H1 (cell line): ENCODE results near the gene POLDIP3. TPM values are rescaled to one million over a fixed set of nuclear protein-coding genes. Genes with fewer than 3 reads are reported as not detected.

ENCODE experiments used
- CTCF ChIA-PET: fragments of 300-600 bp; sonication (Branson Sonifier 250); formaldehyde crosslinking; loops from one replicate; lab custom pipeline; 2021; ENCODE audit not compliant: partially characterized antibody; lab: Charles Lee
- POLR2A ChIA-PET: fragments of 300-600 bp; sonication (Branson Sonifier 250); formaldehyde crosslinking; loops from one replicate; lab custom pipeline; 2021; ENCODE audit warnings: inconsistent platforms; ENCODE audit not compliant: partially characterized antibody; lab: Charles Lee
- DNase-seq, 2 experiments: peaks; one replicate each; pipeline versions ENCODE4 v3.0.0 to v3.0.0-alpha.2; 2010 to 2022; ENCODE audit warnings: low spot score in 2 of 2, low read depth in 1 of 2, mixed read lengths in 1 of 2
- FAIRE-seq: peaks from 2 replicates; lab custom pipeline; 2011; peaks lifted over from hg19 to GRCh38; lab: Jason Lieb, UNC
- H2AFZ ChIP-seq: 2 replicates; pipeline ENCODE4 v1.8.1; 2012; ENCODE audit warnings: low read length, inconsistent platforms
- H2AK5ac ChIP-seq: 2 replicates; pipeline ENCODE4 v1.6.1; 2013; ENCODE audit warnings: low read depth, low read length
- H2BK120ac ChIP-seq: replicated peaks from 2 replicates; pipeline ENCODE3; 2013; ENCODE audit warnings: low read depth, low read length, inconsistent platforms
- H2BK12ac ChIP-seq: 2 replicates; pipeline ENCODE4 v1.6.1; 2013; ENCODE audit warnings: low read depth, low read length
- H2BK15ac ChIP-seq: 2 replicates; pipeline ENCODE4 v1.6.1; 2013; ENCODE audit warnings: low read length
- H2BK20ac ChIP-seq: 2 replicates; pipeline ENCODE4 v1.6.1; 2013; ENCODE audit warnings: low read length
- H2BK5ac ChIP-seq: 2 replicates; pipeline ENCODE4 v1.6.1; 2013; ENCODE audit warnings: low read depth, low read length
- H3K14ac ChIP-seq: 2 replicates; pipeline ENCODE4 v1.6.1; 2013; ENCODE audit warnings: inconsistent platforms; ENCODE audit not compliant: insufficient read length
- H3K18ac ChIP-seq: 2 replicates; pipeline ENCODE4 v1.6.1; 2013; ENCODE audit warnings: low read length; ENCODE audit errors: extremely low read depth
- H3K23ac ChIP-seq: 2 replicates; pipeline ENCODE4 v1.6.1; 2013; ENCODE audit warnings: inconsistent platforms; ENCODE audit not compliant: insufficient read length
- H3K23me2 ChIP-seq: 2 replicates; pipeline ENCODE4 v1.6.1; 2013; ENCODE audit warnings: low read depth, low read length
- H3K27ac ChIP-seq: 2 replicates; pipeline ENCODE4 v1.6.1; 2011; ENCODE audit warnings: low read depth, low read length, inconsistent platforms
- H3K27me3 ChIP-seq, 4 experiments: replicated peaks in 1 of 4; 1 replicate in 1 of 4; 2 replicates in 3 of 4; pipeline versions ENCODE4 v1.6.1 to v1.8.1; 2011 to 2013; ENCODE audit warnings: low read length in 3 of 4, mild to moderate bottlenecking in 3 of 4, inconsistent platforms in 2 of 4, mixed read lengths in 2 of 4, moderate library complexity in 1 of 4; ENCODE audit not compliant: control insufficient read depth in 3 of 4, insufficient read depth in 3 of 4; ENCODE audit errors: extremely low read depth in 1 of 4
- H3K36me3 ChIP-seq, 4 experiments: 2 replicates each; pipeline versions ENCODE4 v1.6.1 to v1.8.1; 2011 to 2013; ENCODE audit warnings: mild to moderate bottlenecking in 4 of 4, low read length in 3 of 4, moderate library complexity in 2 of 4, control low read depth in 1 of 4, inconsistent platforms in 1 of 4; ENCODE audit not compliant: insufficient read depth in 4 of 4, control insufficient read depth in 2 of 4
- H3K4ac ChIP-seq: replicated peaks from 2 replicates; pipeline ENCODE3; 2013; ENCODE audit warnings: low read length, low read depth, mixed read lengths, inconsistent platforms; ENCODE audit not compliant: insufficient read length
- H3K4me1 ChIP-seq, 4 experiments: replicated peaks in 1 of 4; 1 replicate in 1 of 4; 2 replicates in 3 of 4; pipeline versions ENCODE4 v1.6.1 to v1.8.1; 2011 to 2013; ENCODE audit warnings: low read length in 3 of 4, inconsistent platforms in 2 of 4, mixed read lengths in 1 of 4; ENCODE audit not compliant: insufficient read depth in 4 of 4, control insufficient read depth in 3 of 4
- H3K4me2 ChIP-seq, 2 experiments: 2 replicates each; pipeline versions ENCODE4 v1.6.1 to v1.8.1; 2011 to 2013; ENCODE audit warnings: low read depth in 2 of 2, low read length in 2 of 2, control low read depth in 1 of 2, inconsistent platforms in 1 of 2, mild to moderate bottlenecking in 1 of 2; ENCODE audit not compliant: insufficient read depth in 1 of 2
- H3K4me3 ChIP-seq, 4 experiments: fragments of 200-600, 300-600 bp in 1 of 4; sonication (generic), shearing (Covaris generic), sonication (Bioruptor Twin) in 1 of 4; 2 replicates each; pipeline versions ENCODE4 v1.5.1 to v1.8.1; 2011 to 2016; ENCODE audit warnings: low read length in 4 of 4, low read depth in 3 of 4, control low read depth in 2 of 4, inconsistent platforms in 2 of 4, mild to moderate bottlenecking in 2 of 4, mixed read lengths in 1 of 4, moderate library complexity in 1 of 4; ENCODE audit not compliant: insufficient read depth in 2 of 4; ENCODE audit errors: extremely low read depth in 1 of 4
- H3K56ac ChIP-seq: replicated peaks from 2 replicates; pipeline ENCODE3; 2013; ENCODE audit warnings: low read depth, mild to moderate bottlenecking, mixed read lengths, low read length, inconsistent platforms; ENCODE audit not compliant: insufficient read length
- H3K79me1 ChIP-seq: 2 replicates; pipeline ENCODE4 v1.6.1; 2013; ENCODE audit warnings: low read depth, low read length, control low read depth
- H3K79me2 ChIP-seq, 2 experiments: 2 replicates each; pipeline versions ENCODE4 v1.6.1 to v1.8.1; 2012 to 2013; ENCODE audit warnings: low read length in 2 of 2, mild to moderate bottlenecking in 2 of 2, inconsistent platforms in 1 of 2; ENCODE audit not compliant: insufficient read depth in 2 of 2, control insufficient read depth in 1 of 2
- H3K9ac ChIP-seq, 4 experiments: replicated peaks in 1 of 4; 1 replicate in 1 of 4; 2 replicates in 3 of 4; pipeline versions ENCODE4 v1.6.1 to v1.8.1; 2011 to 2013; ENCODE audit warnings: low read depth in 3 of 4, low read length in 3 of 4, control low read depth in 2 of 4, mild to moderate bottlenecking in 2 of 4, moderate library complexity in 2 of 4, inconsistent platforms in 1 of 4; ENCODE audit errors: extremely low read depth in 1 of 4
- H3K9me3 ChIP-seq, 2 experiments: 2 replicates each; pipeline versions ENCODE4 v1.6.1 to v1.8.1; 2012 to 2013; ENCODE audit warnings: mild to moderate bottlenecking in 2 of 2, moderate library complexity in 2 of 2, control low read depth in 1 of 2, inconsistent platforms in 1 of 2, low read depth in 1 of 2, low read length in 1 of 2, mixed read lengths in 1 of 2; ENCODE audit not compliant: insufficient read depth in 2 of 2
- H4K20me1 ChIP-seq, 2 experiments: replicated peaks in 1 of 2; 2 replicates each; pipeline versions ENCODE3 to v1.8.1; 2011 to 2013; ENCODE audit warnings: inconsistent platforms in 2 of 2, low read length in 2 of 2, mild to moderate bottlenecking in 1 of 2; ENCODE audit not compliant: insufficient read depth in 2 of 2, control insufficient read depth in 1 of 2
- H4K5ac ChIP-seq: 2 replicates; pipeline ENCODE4 v1.6.1; 2013; ENCODE audit warnings: low read length, low read depth, mixed read lengths, inconsistent platforms; ENCODE audit not compliant: insufficient read length
- H4K8ac ChIP-seq: 2 replicates; pipeline ENCODE4 v1.8.0; 2013; ENCODE audit warnings: mild to moderate bottlenecking, moderate library complexity, low read length, inconsistent platforms; ENCODE audit not compliant: insufficient read depth; ENCODE audit errors: extremely low read depth
- H4K91ac ChIP-seq: replicated peaks from 2 replicates; pipeline ENCODE3; 2013; ENCODE audit warnings: low read length, mixed read lengths, inconsistent platforms; ENCODE audit not compliant: insufficient read length
- POLR2AphosphoS5 ChIP-seq: IDR thresholded peaks from 2 replicates; pipeline ENCODE4 v1.6.1; 2011; ENCODE audit warnings: low read depth, low read length
- RBBP5 ChIP-seq: IDR thresholded peaks from 2 replicates; pipeline ENCODE4 v1.7.1; 2012; ENCODE audit warnings: low read depth, mild to moderate bottlenecking, inconsistent platforms, low read length, moderate library complexity, borderline replicate concordance
- WGBS, 2 experiments: shearing (Covaris generic) in 1 of 2; methylation state at CpG; one replicate each; pipeline versions ENCODE4 v1.1.6 to v1.1.7; 2013 to 2015; ENCODE audit warnings: low lambda C conversion rate in 2 of 2, mixed read lengths in 2 of 2, inconsistent platforms in 1 of 2, low coverage in 1 of 2, missing lambda C conversion rate in 1 of 2; ENCODE audit not compliant: insufficient replicate concordance in 2 of 2, insufficient coverage in 1 of 2, insufficient read length in 1 of 2; ENCODE audit errors: extremely low coverage in 1 of 2, missing lambda C conversion rate in 1 of 2; 5-methylcytosine and 5-hydroxymethylcytosine counted together
- polyA plus RNA-seq, 7 experiments: library from polyadenylated mRNA; depleted of rRNA in 3 of 7; stranded (reverse) in 5 of 7; unstranded in 2 of 7; fragments of >200 nt in 5 of 7; fragments of 200-250 nt in 2 of 7; gene quantifications; 1 replicate in 5 of 7; 2 replicates in 1 of 7; 4 replicates in 1 of 7; pipeline versions ENCODE4 v1.2.1 to v1.2.3, GENCODE V29; 2011 to 2013; ENCODE audit warnings: missing spikeins in 2 of 7, mixed read lengths in 2 of 7
- total RNA-seq: library from RNA; stranded (reverse); fragmentation: NEBNext Ultra II Directional; extraction: Animal tissue kit (Norgen Biotek cat#: 25700); gene quantifications from 2 replicates; pipeline ENCODE4 v1.2.1, GENCODE V29; 2021

The POLDIP3 gene
- total and polyA plus RNA-seq, 2 of the 8 experiments (the other 6 are each of a cell fraction or from before 2014, with no cell fraction given): 43.5 to 84.6 TPM

DNA sequence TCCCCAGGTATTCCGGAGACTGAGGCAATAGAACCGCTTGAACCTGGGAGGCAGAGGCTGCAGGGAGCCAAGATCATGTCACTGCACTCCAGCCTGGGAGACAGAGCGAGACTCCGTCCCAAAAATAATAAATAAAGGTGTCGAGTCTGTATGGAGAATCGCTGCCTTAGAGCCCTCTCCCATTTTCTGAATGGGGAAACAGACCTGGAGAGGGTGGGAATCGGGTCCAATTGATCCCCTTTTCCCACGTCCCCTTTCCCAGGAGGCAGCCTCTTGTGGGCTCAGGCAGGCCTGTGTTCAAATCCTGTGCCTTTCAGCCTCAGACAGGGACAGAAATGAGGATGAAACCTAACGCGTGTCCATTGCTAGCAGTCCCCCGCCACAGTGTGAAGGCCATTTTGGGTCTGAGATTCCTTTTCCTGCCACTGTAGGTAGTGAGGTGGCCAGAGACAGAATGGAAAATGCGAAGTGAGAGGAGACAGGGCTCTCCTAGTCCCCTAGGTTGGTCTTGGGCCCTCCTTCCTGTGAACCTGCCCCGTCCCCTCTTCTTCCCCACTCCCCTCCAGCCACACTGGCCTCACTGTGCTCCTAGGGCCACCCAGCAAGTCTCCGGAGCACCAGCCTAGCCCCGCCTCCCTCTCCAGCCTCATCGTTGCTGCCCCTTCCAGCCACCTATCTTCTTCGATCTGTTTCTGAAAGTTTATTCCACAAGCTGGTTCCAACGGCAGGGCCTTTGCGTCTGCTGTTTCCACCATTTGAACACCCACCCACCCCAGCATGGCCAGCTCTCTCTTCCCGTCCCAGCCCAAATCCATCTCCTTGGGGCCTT, 2.7 kb upstream of the POLDIP3 start:
- Histone ChIP-seq H3K18ac (peak overlapping the region; percentile 60; the same call in 1 of the 2 replicates), H2BK12ac (0 out of 2 replicates have a peak overlapping the region, but pooled peaks have one; percentile 39), H2BK15ac (no peak overlapping the region), H3K79me2 (peaks cover 15 to 19% of the 10 kb centered on the region in 2 experiments), H2BK5ac (no peak overlapping the region), H3K36me3 (peaks cover 0 to 3% (median 0%) of the 10 kb centered on the region in 4 experiments; a peak in 4 of 8 replicates), H3K79me1 (peaks cover 3% of the 10 kb centered on the region; the same call in 1 of the 2 replicates), H3K14ac (no peak overlapping the region), H2BK120ac (no peak overlapping the region), H3K23ac (no peak overlapping the region), H4K91ac (peak overlapping the region; percentile 47), H3K4me3 (no peak overlapping the region), H3K4me1 (peaks cover 5 to 9% (median 9%) of the 10 kb centered on the region in 4 experiments), H3K23me2 (peaks cover 6% of the 10 kb centered on the region; the same call in 1 of the 2 replicates), H3K27ac (no peak overlapping the region), H2AK5ac (no peak overlapping the region), H4K20me1 (peaks cover 1 to 5% of the 10 kb centered on the region in 2 experiments), H3K9me3 (no peaks in the 10 kb centered on the region), H2AFZ (no peak overlapping the region), H3K4me2 (peak overlapping the region in 1 of 2 experiments; percentile 5; a peak in 2 of 4 replicates), H3K9ac (no peak overlapping the region; a peak in 1 of 7 replicates), H3K4ac (no peak overlapping the region), H3K56ac (peak overlapping the region; percentile 10), H2BK20ac (no peak overlapping the region), H3K27me3 (no peaks in the 10 kb centered on the region), H4K8ac (peak overlapping the region; percentile 35; the same call in 1 of the 2 replicates), H4K5ac (peak overlapping the region; percentile 13)
- TF ChIP-seq POLR2AphosphoS5 (peak; percentile 41; the same call in 1 of the 2 replicates), RBBP5 (no peak)
- CTCF ChIA-PET: interaction anchor here (0.9 to 1.5 kb wide), 2 partner anchors 22 to 27 kb away, joined by 3 to 4 read pairs; no protein-coding TSS in a partner anchor
- POLR2A ChIA-PET: interaction anchor here (1.2 to 13.9 kb wide), 6 partner anchors 8 to 83 kb away, joined by 3 to 399 read pairs (median 56); partner anchors contain the start of gene CYB5R3
- WGBS, 2 experiments: 80% methylated on average over 19 of the region's 20 CpGs; no CpG with 5 or more reads in 1 of the 2 experiments
- no peak for FAIRE-seq
- no peak for DNase-seq
